GM21528 (cell line): ENCODE results near the gene PILRB.
"Not testable (repeated sequence)": the region's sequence is repeated elsewhere in the genome, so short reads cannot be mapped to it uniquely, and the experiment has no call there.

Source experiments
- ATAC-seq: cut with Tn5 transposase; IDR thresholded peaks from one replicate; pipeline ENCODE4 v1.9.1; 2021; ENCODE audit warnings: mild to moderate bottlenecking, moderate library complexity; ENCODE audit not compliant: unreplicated experiment, low FRiP score

The PILRB gene

GRCh38 chr7:100358027-100358856 is at the start of gene PILRB:
PILRB (plus strand) TSS chr7:100358117; CDS start chr7:100358303, 186 bp downstream.
- no peak for ATAC-seq

DNA sequence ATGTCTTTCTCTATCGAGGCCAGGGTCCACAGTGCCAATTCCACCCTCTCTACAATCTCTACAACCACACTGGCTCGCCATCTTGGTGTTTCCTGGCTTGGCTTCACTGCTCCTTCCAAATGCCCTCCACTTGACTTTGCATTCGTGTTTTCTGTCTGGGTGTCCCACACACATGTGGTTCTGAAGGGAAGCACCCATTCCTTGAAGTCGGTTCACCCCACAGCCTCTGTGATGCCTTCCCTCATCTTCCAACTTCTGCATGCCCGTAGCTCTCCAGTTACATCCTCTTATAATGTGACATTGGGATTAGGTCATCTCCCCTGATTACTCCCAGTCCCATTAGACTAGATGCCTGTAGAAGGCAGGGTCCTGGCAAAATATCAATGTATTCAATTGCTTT is 39.6 kb upstream of the PILRB start:
- not testable (repeated sequence) for ATAC-seq

DNA sequence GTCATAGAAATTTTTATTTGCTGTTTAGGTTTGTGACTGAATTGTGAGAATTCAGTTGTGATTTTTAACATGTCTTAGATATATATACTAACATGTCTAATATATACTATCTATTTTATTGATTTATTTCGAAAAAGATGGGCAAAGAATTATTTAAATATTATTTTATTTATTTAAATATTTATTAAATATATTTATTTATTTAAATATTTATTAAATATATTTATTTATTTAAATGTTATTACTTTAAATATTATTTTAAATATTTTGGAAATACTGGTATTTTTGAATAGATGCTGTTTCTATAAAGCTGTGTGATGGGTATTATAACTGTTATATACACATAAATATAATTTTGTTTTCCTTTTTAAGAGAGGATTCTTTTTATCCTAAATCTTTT is 36.3 kb upstream of the PILRB start:
- ATAC-seq: not testable (repeated sequence)

- ATAC-seq: not testable (repeated sequence)
Measured at GRCh38 chr7:100324194-100324593, 33.7 kb upstream of the PILRB start.

DNA sequence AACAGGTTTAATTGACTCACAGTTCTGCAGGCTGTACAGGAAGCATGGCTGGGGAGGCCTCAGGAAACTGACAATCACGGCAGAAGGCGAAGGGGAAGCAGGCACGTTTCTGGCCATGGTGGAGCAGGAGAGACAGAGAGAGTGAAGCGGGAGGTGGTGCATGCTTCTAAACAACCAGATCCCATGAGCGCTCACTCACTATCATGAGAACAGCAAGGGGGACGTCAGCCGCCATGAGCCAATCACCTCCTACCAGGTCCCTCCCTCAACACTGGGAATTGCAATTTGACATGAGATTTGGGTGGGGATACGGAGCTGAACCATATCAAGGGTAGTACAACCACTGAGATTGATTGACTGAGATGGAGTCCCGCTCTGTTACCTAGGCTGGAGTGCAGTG is 32.2 kb upstream of the PILRB start:
- not testable (repeated sequence) for ATAC-seq

DNA sequence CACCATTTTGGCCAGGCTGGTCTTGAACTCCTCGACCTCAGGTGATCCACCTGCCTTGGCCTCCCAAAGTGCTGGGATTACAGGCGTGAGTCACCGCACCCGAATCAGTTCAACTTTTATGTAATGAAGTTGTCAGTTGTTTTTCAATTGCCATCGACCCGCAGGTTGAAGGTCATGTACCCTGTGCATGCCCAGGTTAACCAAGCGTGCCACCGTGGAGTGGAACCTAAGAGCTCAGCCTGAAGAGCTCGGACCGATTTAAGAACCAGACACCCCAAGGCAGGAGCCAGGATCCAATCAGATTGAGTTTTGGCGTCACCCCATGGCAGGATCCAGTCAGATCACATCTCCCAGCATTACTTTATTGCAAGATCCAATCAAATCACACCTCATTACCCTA is 31.0 kb upstream of the PILRB start:
- not testable (repeated sequence) for ATAC-seq

DNA sequence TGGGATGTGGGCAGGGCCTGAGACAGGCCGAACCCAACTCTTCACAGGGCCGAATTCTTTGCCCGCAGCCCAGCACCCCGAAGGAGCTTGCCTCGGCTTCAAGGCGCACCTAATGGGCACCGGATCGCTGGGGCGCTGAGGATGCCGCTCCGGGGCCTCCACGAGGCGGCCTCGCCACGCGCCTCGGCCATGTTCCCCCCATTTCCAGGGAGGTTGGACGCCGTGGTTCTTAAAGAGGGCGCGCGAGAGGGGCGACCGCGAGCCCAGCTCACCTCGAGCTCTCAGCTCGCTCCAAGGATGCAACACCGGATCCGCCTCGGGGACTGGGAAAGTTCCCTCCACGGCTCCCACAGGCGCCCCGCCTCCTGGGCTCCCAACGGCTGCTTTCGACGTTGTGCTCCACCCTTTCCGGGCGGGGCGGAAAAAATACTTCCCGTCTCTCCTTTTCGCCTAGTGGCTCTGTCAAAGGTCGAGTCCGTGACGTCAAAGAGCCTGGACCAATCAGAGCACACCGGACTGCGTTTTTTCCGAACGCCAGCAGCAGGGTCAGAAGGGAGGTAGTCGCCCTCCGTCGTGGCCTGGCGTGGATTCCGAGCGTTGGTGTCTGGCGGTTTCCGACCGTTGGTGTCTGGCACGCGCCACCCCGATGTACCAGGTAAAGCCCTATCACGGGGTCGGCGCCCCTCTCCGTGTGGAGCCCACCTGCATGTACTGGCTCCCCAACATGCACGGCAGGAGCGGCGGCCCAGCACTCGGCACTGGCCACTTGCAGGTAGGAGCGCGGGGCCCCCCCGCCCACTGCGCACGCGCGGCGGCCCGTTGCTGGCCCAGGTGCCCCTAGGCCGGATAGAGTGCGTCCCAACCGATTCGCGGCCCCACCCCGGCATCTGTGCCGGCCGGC is 22.1 kb upstream of the PILRB start:
- peak; percentile 96 for ATAC-seq

DNA sequence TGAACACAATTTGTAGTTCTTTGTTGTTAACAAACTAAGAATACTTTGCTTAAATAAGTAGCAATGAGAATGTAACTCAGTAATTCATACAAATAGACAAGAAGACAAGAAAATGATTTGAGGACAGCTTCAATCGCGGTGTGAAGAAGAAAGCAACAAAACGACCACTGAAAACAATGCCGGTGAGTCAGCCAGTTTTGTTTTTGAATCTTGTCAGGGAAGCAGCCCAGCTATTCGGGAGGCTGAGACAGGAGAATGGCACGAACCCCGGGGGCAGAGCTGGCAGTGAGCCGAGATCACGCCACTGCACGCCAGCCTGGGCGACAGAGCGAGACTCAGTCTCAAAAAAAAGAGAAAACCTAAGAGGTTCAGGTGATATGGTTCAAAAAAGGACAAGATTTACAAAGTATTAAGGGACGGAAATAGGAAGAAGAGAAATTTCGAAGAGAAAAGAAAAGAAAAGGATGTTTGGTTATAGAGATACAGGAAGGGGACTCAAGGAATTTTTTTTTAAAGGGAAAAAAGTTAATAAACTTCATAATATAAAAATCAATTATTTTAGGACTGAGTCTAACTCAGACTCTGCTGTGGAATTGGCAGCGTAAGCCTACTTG is 19.7 kb upstream of the PILRB start:
- not testable (repeated sequence) for ATAC-seq

DNA sequence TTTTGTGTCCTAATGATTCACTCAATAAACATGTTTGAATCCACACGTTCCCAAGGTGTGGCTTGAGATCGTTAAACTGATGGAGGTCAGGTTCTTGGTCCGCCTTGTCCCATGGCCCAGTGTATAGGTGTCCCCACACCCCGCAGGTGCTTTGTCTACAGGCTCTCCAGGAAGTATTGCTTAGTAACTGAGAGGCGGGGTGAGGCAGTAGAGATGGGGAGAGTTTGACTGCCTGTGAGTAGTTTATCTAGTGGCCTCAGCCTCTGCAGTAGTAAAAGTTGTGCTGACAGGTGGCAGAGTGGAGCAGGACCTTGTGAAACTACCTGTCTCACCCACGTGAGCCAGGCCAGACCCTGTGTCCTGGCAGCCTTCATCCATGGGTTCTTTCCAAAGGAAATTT is 16.6 kb upstream of the PILRB start:
- ATAC-seq: not testable (repeated sequence)

GRCh38 chr7:100342765-100343164 is 15.2 kb upstream of the PILRB start:
- no peak for ATAC-seq

DNA sequence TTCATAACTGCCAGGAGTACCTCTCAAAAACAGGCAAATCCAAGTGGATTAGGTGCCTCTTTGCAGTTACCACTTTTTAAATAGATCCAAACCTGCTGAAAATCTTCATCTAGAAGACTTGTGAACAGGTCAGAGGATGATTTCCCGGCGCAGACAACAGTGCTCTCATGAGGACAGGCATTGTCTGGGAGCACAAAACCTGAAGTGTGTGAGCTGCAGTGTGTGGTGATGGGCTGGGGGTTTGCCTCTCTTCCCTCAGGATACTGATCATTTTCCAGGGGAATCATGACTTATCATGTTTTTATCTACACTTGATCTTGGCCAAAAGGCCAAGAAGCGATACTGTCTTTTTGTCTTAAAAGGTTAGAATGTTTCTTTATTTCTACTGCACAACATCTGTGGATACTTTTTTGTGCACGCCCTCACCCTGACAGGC is 13.8 kb upstream of the PILRB start:
- peak; percentile 19 for ATAC-seq

DNA sequence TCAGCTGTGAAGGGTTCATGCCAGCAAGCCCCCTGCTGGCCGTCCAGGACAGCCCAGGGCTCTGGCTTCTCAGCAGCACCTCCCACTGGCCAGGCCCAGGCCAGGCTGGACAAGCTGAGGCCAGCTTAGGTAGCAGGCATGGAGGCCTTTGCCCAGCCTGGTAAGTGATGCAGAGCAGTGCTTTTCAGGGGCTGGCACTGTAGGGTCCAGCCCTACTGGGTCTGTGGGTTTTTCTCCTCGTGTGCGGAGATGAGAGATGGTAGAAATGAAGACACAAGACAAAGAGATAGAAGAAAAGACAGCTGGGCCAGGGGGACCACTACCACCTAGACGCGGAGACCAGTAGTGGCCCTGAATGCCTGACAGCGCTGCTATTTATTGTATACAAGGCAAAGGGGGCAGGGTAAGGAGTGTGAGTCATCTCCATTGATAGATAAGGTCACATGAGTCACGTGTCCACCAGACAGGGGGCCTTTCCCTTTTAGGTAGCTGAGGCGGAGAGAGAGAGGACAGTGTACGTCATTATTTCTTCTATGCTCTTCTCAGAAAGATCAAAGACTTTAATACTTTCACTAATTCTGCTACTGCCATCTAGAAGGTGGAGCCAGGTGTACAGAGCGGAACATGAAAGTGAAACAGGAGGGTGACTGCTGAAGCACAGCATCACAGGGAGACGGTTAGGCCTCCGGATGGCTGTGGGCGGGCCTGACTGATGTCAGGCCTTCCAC is 13.2 kb upstream of the PILRB start:
- ATAC-seq: peak; percentile 63

DNA sequence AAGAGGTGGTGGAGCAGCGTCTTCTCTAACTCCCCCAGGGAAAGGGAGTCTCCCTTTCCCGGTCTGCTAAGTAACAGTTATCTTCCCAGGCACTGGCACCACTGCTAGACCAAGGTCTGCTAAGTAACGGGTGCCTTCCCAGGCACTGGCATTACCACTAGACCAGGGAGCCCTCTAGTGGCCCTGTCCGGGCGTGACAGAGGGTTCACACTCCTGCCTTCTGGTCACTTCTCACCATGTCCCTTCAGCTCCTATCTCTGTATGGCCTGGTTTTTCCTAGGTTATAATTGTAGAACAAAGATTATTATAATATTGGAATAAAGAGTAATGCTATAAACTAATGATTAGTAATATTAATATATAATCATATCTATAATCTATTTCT is 12.6 kb upstream of the PILRB start:
- ATAC-seq: peak; percentile 25

DNA sequence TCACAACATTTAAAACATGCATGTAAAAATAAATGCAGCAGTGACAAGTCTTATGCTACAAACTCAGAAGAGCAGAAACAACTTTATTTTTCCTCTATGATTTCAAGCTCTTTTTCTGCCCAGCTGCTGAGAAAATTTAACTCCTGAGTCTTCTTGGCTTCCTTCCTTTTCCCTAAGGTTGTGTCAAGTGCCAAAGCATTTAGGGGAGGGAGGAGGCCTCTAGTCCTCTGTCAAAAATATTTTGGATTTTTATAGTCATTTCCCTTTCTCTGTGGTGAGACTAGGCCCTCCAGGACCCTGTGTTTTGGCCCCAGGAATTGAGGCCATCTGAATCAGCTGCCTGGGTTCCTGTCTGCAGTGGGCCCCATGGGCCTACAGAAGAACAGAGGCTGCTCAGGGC is 11.0 kb upstream of the PILRB start:
- no peak for ATAC-seq

DNA sequence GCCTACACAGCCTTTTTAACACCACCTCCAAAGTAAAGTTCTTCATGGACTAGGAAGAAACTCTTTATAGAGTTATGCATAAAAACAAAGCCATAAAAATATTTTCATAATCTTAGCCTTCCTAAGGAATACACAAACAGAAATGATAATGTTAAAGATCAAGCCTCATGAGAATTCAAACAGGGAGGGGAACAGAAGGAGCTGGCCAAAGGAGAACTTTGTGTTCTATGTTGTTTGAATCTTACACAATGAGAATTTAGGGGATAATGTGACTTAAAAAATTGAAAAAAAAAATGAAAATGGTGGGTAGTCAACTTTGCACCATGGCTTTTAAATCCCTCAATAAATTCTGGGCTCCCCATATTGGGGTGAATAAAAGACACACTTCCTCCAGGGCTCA is 9.1 kb upstream of the PILRB start:
- ATAC-seq: no peak

GRCh38 chr7:100349757-100350156 is 8.2 kb upstream of the PILRB start:
- no peak for ATAC-seq

DNA sequence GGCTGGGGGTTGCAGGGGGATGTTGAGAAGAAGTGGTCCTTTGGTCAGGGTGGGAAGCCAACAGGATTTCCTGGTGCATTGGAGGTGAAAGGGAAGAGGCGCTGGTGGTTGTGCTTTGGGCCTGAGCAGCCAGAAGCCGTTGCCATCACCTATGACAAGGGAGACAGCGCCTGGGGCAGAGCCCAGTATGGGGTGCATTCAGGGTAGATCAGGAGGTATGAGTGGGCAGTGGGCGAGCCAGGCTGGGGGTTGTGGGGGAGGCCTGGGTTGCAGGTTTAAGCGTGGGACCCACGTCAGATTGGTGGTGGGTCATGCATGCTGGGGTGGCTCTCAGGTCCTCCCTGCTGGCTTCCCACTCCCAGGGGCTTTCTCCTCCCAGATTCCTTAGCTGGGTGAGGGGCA is 6.3 kb upstream of the PILRB start:
- no peak for ATAC-seq

DNA sequence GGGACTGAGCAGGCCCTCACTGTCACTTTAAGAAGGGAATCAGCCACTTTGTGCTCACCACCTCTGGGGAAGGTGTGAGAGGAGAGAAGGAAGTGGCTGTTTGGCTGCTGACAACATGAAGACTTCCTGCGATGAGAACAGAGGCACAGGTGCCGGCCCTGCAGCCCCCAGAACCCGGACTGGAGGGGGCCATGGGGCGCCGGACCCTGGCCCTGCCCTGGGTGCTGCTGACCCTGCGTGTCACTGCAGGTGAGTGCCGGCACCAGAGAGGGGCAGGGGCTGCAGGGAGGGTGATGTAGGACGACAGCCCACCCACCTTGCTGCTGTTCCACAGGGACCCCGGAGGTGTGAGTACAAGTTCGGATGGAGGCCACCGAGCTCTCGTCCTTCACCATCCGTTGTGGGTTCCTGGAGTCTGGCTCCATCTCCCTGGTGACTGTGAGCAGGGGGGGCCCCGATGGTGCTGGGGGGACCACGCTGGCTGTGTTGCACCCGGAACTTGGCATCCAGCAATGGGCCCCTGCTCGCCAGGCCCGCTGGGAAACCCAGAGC is 5.6 kb upstream of the PILRB start:
- ATAC-seq: not testable (repeated sequence)

- no peak for ATAC-seq
Measured at GRCh38 chr7:100352984-100353684, 4.8 kb upstream of the PILRB start.
